HG03039 (cell line): ENCODE measurements around the gene DIDO1.

Experiments used
- ATAC-seq: cut with Tn5 transposase; IDR thresholded peaks from one replicate; pipeline ENCODE4 v1.9.1; 2021; ENCODE audit warnings: mild to moderate bottlenecking, moderate library complexity; ENCODE audit not compliant: unreplicated experiment

DIDO1 gene

DNA sequence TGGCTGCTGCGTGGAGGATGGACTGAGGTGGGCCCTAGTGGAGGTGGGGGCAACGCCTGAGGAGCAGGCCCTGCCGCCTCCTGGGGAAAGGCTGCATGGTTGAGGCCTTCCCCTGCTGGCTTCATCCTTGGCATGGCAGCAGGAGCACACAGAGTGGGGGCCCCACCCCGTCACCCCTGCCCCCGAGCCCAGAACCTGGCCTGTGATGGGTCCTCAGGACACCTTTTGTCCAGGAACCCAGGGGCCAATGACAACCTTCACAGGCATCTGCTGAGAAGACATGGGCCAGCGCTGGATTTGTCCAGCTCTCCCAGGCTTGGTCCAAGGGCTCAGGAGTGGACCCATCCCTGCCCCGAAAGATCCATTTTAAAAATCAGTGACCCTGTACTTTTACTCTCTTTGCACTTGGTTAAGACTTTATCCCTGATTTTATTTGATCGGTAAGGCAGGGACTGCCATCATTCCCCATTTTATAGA, 25.6 kb upstream of the DIDO1 start:
- ATAC-seq = no peak

DNA sequence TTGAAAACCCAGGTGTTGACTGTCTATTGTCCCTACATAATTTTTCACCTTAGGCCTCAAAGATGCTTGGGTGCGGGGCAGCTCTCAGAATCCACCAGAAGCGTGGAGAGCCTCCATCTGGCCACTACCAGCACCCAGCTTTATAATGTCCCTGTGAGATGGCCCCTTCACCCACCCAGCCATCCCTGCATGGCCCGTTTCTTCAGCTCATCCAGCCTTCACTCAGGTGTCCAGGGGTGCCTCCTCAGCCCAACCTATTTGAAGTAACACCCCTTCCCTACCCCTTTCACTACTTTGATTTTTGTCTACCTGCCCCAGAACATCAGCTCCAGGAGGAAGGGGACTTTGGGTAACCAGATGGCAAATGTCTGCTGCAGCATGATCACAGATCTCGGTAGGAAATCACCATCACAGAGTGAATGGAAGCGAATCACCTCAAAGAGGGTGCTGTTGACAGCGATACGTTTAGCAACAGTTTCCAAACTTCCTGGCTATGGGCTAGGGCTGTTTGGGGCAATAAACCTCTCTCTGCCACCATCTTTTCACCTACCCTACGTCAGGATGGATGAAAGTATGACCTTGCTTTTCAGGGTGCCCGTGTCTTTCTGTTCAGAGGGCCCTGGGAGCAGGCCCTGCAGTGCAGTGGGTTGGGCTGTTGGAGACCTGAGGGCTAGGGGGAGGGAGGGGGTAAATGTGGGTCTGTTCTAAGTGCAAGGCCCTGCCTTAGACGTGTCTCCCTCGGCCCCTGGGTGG, 25.0 kb upstream of the DIDO1 start:
- ATAC-seq = no peak

- ATAC-seq = no peak
These were observed 24.4 kb upstream of the DIDO1 start for GRCh38 chr20:62950741-62951140.

DNA sequence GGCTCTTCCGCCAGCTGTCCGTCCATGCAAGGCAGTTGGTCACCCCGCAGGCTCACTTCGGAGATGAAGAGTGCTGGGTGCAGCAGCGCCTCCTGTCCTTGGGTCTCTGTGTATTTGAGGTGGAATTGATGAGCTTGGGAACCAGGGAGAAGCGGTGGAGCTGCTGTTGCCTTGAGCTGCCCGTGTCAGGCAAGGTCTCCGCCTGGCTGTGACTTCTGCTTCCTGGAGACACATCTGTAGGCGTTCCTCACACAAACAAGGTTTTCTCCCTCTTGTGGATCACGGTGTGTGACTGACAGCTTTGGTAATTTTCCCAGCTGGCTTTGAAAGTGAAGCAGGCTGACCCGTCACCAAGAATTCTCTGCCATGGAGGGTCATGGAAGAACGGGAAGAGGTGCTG, 23.7 kb upstream of the DIDO1 start:
- ATAC-seq = no peak

GRCh38 chr20:62949153-62949821, 23.0 kb upstream of the DIDO1 start:
- no peak for ATAC-seq

- ATAC-seq = no peak
These were observed 21.4 kb upstream of the DIDO1 start for GRCh38 chr20:62947532-62948300.

DNA sequence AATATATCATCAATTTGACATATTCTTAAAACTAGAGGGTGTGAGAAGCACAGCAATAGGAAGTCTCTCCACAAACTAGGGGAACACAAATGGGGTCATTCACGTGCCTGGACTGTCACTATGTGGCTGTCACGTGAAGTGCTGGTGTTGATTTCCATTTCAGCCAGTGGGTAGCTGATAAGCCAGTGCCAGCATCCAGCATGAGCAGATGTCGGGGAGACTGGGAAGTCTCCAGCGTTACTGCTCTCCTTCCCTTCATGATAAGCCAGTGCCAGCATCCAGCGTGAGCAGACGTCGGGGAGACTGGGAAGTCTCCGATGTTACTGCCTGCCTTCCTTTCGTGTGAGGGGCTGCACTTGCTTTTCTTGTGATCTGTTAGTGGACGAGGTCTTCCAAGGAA, 20.6 kb upstream of the DIDO1 start:
- ATAC-seq = no peak

DNA sequence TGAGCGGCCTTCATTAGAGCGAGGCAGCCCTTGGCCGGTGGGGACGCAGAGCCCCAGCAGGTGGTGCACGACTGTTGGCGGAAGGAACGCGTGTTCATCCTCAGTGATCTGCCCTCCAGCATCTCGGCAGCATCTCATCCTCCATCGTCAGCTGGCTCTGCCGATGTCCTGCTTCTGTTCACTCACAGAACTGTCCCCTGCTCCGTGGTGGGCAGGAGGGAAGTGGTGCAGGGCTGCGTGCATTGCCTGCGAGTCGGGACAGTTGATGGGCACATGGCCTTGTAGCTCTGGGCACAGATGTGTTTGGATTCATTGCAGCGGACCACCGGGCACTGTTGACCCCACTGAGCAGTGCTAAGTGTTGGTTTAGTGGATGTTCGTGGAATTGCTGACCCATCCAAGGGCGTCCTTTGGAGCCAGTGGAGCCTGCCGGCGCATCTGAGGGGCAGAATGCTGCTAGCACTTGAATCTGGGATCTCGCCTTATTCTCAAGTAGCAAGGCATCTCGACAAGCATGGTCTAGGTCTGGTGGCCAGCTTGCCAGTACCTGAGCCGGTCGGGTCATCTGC, 19.6 kb upstream of the DIDO1 start:
- ATAC-seq = no peak

DNA sequence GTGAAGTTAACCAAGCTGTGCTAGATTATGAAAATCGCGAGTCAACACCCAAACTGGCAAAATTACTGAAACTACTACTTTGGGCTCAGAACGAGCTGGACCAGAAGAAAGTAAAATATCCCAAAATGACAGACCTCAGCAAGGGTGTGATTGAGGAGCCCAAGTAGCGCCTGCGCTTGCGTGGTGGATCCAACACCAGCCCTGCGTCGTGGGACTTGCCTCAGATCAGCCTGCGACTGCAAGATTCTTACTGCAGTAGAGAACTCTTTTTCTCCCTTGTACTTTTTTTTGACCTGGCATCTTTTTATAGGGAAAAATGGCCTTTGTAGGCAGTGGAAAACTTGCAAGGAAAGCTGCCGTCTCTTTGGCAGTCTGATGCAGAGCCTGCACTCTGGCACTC, 18.4 kb upstream of the DIDO1 start:
- no peak for ATAC-seq

GRCh38 chr20:62944184-62944583, 17.9 kb upstream of the DIDO1 start:
- no peak for ATAC-seq

- ATAC-seq = no peak
These were observed 17.1 kb upstream of the DIDO1 start for GRCh38 chr20:62943396-62943795.

DNA sequence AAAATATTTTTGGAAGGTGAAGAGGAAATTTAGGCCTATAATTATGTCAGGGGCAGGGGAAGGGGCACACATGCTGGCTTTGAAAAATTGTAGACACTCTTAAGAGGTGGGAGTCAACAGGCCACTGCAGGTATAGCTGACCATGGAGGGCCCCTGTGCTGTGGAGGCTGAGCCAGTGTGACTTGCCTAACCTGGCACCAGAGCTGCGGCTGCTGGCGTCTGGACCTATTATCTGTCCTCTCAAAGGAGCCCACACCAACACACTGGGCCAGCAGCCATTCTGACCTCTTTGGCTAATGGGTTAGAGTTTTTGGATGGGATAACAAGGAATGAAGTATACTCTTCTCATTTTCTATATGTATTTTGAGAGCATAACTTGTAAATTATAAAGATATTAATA, 16.2 kb upstream of the DIDO1 start:
- no peak for ATAC-seq

GRCh38 chr20:62941792-62942191, 15.5 kb upstream of the DIDO1 start:
- no peak for ATAC-seq

DNA sequence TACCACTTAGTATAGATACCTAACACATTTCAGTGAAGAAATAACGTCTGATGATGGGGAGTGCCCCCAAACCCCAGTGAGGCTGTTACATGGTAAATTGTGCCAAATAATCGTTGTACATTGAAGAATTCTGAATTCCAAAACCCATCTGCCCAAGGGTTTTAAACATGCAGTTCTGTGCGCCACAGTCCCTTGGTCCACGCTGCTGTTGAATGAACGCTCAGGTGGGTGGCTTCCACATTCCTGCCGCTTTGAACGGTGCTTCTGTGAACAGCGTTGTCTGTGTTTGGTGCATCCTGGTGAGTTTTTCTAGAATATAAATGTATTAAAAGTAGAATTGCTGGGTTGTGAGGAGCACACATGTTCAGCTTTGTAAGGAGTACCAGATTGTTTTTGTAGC, 14.6 kb upstream of the DIDO1 start:
- ATAC-seq = no peak

- peak; percentile 37 for ATAC-seq
These were observed 12.0 kb upstream of the DIDO1 start, which contains the start of gene GID8 for GRCh38 chr20:62938105-62938888. TSS of gene GID8 (plus strand) at chr20:62938147. CDS start at chr20:62941503, 3,356 bp downstream.

DNA sequence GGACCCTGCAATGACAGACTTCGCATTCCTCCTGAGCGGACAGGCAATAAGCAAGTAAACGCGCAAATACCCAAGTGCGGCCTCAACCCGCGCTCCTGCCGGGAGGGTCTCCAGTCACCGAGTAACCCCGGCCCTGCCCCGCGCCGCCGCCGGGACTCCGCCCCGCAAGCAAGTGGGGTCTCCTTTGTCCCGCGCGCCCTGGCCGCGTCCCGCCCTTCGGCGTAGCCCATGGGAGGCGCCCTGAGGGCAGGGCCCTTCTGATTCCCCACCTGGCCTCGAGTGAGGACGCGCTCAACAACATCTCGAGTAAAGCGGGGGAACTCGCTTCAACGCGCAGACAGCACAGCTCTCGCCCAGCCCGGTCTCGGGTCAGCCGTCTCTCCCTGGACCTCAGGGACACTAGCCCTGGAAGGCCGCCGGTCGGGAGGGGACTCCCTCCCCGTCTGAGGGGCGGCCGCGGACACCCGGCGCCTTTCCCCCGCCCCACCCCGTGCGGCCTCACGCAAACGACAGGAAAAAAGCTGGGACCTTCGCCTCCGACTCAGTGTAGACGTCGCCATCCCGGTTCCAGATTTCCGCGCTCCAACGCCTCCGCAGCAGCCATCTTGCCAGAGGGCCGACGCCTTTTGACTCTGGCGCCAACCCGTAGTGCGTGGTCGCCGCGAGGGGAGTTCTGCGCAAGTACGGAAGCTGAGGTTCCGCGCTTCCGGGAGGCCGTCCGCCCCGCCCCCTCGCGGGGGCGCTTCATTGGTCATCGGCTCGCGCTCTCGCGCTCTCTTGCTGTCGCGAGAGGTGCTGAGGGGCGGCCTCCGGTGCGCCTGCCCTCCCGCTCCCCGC, 11.2 kb upstream of the DIDO1 start:
- ATAC-seq = peak; percentile 79

- ATAC-seq = no peak
These were observed 9.8 kb upstream of the DIDO1 start for GRCh38 chr20:62935968-62936585.

DNA sequence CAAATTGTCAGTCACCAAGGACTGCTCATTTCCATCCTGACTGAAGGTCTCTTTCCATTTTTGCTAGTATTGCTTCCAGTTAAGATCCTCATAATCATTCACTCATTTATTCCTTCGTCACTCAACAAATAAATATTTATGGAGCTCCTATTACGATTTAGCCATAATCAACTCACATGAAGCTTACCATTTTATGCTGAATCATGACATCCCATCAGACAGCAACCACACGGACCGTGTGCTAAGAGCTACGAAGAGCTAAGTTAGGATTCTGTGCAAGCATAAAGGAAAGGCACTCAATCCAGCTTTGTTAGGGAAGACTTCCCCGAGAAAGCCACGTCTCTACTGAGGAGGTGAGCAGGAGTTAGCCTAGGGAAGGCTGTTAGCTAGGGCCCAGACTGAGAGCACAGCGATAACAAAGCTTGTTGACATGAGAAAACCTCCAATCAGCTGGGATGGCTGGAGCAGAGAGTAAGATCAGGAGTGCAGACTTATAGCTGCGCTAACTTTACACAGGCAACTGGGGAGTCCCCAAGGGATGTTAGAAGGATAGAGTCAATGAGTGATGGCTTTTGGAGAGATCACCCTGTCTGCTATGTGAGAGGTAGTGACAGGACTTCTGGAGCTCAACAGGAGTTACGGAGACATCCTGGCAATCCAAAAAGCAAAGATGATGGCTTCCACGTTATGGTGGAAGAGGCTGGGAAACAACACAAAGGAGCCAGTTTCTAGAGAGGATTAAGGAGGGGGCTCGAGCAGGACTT, 9.1 kb upstream of the DIDO1 start:
- no peak for ATAC-seq
